GM18861 (cell line): ENCODE results near the gene FOXC2.

ENCODE experiments used
- ATAC-seq: cut with Tn5 transposase; IDR thresholded peaks from one replicate; pipeline ENCODE4 v1.9.1; 2021; ENCODE audit not compliant: unreplicated experiment

The FOXC2 gene

DNA sequence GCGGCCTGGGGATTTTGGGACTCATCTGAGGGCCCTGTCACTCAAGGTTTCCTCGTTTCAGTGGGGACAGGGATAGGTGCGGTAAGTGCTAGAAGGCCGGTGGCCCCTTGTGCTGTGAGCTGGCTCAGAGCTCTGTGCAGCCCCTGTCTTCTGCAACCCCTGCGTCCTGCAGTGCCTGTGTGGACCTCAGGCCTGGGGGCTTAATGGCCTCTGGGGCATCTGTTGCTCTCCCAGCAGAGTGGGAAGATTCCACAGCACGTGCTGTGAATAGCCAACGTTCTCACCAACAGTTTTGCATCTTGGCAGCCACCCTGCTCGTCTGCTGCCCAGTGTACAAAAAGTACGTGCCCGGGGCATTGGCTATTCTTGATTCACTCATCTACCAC is 4.9 kb downstream of the FOXC2 start:
- ATAC-seq, result no peak

DNA sequence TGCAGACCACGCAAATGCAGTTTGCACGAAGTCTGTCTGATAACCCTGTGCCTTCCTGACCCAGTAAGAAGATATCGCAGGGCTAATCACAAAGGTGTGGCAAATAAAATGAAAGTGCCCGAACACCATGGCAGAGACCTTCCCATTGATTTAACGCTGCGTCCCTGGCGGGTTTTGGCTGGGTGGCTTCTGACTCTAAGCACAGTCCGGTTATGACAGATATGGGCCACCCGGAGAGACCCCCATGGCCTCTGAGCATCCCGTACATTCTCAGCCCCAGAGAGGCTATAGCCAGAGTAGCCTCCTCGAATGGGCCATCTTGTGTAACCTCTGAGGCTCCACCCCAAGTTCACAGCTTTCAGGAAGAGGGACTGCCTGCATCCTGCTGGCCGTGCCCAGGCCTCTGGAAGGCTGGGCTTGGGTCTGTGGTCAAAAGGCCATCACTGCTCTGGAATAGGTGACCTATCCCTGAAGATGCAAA is 5.5 kb downstream of the FOXC2 start:
- ATAC-seq, result no peak

DNA sequence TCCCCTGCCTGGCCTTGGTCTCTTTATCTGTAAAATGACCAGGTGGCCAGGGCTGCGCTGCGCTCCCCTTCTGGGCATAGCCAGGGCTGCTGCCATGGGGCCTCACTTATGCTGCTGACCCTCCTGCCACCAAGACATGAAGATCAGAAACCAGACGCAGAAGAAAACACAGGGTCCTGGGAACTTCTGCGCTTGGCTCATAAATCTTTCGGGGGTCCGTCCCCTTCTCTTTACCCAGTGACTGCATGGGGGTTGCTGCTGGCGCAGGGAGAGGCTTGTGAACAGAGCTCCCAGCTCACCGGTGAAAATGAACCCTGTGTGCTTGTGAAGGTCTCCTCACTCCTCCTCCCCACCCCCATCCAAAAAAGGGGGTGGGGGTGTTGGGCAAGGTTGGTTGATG is 6.0 kb downstream of the FOXC2 start:
- no peak for ATAC-seq

DNA sequence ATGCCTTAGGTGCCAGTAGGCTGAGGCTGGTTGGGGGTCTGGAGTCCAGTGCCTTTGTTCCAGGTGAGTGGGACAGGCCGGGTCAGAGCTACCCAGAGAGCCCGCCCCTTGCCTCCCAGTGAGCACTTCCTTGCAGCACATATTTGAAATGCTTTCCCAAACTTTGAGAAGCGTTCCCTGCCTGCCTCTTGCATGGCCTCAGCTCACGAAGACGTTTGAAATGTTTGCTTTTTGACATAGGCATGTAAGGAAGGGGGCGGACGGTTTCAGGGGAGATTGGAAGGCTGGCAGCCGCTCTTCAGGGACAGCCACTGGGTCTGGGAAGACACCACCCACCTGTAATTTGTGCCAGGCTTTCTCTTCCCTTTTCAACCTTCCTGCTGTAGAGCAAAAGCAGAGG is 6.6 kb downstream of the FOXC2 start:
- no peak for ATAC-seq

DNA sequence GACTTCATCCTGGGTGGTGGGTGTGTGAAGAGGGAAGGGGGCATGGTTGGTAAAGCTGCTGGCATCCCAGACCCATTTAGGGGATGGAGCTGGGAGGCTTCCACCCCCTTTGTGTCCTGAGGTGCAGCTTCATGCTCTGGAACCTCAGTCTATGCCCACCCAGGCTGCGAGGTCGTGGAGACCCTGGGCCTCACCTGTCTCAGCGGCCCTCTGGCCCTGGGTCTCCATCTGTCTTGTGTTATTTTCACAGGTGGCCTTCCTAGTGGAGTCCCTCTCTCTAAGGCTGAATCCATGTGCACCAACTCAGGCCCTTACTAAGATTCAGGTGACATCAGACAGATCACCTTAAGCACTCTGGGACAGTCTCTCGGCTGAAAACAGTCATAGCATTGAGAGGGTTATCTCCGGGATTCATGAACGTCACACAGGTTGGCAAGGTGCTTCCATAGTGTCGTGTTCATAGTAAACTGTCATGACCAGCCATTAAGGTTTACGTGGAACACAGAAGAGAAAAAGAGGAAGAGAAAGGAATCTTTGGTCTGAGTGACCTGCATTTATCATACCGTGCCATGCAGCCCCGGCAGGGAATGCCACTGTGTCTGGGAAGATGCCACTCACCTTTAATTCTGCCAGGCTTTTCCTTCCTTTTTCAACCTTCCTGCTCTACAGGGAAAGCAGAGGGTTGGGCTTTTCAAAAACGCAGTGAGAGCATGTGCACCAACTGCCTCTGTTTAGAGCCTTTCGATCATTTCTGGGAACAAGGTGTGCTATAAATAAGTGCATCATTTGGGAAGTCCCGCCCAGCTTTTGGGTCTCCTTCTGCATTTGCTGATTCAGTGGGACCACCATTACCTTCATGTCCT is 7.2 kb downstream of the FOXC2 start:
- ATAC-seq, result no peak

DNA sequence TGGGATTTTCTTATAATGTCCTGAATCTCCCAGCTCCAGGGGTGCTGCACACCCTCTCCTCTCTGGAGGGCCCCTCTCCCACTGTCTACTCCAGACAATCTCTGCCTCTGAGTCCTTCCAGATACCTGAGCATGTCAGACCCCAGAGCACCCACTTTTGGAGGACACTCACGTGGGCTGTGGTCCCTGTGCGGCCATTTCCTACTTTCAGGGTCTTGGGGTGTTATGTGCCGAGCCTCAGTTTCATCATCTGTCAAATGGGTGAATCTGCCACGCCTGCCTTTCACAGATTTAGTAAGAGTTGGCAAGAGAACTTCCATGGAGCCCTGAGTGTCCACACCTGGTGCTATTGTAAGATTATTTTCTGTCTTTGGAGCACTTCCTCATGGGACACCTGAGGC is 8.0 kb downstream of the FOXC2 start:
- ATAC-seq, result no peak

DNA sequence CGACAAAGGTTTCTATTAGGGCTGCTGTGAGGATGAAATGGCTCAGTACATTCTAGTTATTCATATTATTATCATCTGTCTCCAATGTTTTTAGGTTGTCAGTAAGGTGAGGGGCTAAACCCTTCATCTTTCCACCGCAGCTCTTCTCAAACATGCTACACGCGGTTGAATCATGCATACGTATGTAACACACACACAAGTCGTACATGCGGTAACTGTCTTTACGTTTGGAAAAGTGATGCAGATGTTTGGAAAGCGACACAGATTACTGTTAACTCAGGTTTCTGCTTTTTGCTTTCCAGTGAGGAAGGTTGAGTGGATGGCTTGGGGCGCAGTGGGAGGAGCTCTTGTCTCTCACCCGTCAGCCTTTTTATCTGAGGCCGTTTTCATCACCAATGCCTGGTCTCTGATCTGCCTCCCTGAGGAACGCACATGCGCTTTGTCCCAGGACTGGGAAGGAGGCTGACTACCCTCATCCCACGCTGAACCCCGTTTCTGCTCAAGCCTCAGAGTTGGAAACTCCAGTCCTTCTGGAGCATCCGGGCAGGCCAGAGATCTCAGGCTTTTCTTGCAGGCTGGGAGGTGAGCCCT is 8.6 kb downstream of the FOXC2 start:
- no peak for ATAC-seq

DNA sequence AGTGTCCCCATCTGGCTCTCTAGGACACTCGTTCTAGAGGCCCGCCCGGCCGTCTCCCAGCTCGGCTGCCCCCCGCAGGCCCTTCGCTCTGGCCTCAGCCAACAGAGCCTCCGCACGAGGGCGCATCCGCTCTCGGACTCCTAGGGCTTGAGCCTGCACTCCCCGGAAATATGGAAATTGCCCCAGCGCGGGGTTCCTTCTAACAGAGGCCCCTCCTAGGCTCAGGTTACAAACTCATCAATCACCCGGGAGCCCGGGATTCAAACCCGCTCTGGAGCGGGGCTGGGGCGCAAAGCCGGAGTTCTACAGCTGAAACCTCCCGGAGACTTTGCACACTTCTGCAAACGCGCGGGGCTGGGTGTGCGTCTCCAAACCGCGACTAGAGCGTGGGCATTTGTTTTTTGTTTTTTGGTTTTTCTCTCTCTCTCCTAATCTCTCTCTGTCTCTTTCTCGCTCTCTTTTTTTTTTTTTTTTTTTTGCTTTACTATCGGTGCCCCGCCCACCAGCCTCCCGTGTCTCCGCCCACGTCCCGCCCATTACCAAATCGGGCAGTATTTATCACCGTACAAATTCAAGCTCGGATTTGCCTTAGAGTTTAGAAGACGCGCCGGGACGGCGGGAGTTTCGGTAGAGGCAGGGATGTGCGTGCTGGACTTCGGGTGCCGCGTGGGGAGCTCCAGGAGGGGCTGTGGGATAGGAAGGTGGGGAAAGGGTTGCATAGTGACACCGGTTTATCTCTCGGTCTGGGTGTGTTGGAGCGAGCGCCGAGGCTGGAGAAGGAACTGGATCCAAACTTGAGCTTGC is 9.3 kb downstream of the FOXC2 start:
- ATAC-seq, result no peak

DNA sequence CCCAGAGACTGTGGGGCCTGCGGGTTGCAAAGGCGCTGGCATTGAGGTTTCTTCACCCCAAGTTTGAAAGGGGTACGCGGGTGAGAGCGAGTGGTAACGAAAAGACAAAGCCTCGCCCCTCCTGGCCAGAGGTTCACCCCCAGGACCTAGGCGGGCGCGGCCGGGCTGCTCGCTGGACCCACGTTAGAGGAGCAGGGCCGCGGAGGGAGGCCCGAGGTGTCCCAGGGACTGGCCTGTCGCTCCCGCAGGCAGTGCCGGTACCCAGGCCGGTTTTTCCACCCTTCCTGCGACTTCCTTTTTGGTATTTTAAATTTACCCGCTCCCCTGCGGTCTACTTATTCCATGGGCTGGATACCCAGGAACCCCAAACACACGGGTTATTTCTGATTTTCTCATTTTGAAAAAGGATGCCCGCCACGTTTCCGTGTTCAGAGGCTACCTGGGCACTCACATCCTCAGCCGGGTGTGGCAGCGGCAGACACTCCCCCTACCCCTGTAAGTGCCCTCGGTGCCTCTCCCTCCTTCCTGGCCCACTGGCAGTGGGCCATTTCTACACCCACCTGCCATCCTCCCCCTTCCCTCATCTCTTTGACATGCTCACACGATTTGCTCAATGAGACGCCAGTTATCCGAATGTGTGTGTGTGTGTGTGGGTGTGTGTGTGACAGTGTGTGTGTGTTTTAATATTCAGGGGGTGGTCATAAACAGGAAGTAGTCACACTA is 10.1 kb downstream of the FOXC2 start:
- no peak for ATAC-seq

DNA sequence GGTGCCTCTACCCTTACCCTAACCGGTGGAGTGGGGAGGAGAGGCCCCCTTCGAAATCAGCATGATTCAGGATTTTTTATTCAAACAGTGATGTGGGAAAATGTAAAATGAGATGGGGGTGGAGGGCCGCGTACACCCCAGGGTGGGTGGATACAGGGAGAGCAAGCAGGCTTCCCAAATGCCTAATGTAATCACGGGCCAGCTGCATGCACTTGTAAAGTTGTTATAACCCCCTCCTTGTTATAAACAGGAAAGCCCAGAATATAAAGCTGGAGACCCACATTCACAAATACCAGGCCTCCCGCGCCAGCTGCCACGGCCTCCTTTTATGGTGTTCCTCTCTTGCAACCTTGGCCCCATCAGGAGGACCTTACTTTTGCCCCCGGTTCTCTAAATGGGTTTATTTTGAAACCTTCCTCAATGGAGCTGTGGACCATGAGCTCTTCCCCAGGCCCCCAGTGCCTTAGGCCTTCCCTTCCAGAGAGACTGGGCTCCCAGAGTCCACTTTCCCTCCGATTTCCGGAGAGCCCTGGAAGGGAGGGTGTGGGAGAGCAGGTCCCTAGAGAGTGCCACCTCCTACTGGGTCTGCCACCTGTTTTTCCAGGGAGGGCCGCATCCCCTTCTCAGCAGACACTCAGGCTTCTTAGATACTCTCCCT is 10.8 kb downstream of the FOXC2 start:
- no peak for ATAC-seq

DNA sequence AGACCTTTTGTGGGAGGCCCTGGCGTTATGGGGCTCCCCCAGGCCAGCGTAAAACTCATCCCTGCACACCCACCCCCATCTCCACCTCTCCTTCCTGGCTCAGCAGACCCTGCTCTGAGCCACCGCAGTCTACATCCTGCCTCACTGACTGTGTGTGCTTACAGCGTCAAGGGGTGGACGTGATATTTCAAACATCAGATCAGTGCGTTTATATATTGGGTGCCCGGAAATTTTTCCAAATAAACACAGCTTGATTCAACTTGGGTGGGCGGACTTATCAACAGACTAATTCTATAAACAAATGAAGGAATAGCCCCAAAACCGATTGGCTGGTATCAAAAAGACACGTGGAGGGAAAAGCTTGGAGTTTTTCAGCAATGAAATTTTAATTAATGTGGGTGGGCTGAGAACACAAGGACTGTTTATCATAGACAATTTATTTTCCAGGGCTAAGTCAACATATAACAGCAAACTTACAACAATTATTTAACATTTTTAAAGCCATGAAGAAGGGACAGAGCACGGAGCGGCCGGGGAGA is 11.5 kb downstream of the FOXC2 start, which contains the start of gene FOXL1:
Gene FOXL1, plus strand, starts transcription at position 489 of the 539 bp plus-strand sequence. CDS start 175 bp downstream, outside the sequence.
- no peak for ATAC-seq

DNA sequence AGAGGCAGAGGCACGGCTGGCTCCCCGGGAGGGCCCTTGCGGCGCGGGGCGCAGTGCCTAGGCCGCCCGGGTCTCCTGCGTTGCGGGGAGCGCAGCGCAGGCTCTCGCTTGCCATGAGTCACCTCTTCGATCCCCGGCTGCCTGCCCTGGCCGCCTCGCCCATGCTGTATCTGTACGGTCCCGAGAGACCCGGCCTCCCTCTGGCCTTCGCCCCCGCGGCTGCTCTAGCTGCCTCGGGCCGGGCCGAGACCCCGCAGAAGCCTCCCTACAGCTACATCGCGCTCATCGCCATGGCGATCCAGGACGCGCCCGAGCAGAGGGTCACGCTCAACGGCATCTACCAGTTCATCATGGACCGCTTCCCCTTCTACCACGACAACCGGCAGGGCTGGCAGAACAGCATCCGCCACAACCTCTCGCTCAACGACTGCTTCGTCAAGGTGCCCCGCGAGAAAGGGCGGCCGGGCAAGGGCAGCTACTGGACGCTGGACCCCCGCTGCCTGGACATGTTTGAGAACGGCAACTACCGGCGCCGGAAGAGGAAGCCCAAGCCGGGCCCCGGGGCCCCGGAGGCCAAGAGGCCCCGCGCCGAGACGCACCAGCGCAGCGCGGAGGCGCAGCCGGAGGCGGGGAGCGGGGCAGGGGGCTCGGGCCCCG is 12.1 kb downstream of the FOXC2 start:
- ATAC-seq, result no peak

DNA sequence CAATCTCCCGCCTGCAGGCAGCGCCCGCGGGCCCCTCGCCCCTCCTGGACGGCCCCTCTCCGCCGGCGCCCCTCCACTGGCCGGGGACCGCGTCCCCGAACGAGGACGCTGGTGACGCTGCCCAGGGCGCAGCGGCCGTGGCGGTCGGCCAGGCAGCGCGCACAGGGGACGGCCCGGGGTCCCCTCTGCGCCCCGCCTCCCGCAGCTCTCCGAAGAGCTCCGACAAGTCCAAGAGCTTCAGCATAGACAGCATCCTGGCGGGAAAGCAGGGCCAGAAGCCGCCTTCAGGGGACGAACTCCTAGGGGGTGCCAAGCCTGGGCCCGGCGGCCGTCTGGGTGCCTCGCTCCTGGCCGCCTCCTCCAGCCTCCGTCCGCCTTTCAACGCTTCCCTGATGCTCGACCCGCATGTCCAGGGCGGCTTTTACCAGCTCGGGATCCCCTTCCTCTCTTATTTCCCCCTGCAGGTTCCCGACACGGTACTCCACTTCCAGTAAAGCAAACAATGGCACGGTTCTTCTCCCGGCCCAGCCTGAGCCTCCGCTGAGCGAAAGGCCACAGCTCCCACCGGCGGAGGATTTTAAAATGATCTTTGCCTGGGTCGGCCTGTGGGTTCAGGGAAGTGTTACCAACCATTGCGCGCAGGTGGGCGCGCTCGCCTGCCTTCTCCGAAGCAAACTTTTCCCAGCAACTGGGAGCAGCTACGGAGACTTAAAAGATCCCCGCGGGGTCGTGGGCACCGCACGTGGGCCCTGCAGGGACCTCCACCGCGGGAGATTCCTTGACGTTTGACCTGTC is 12.8 kb downstream of the FOXC2 start:
- no peak for ATAC-seq

DNA sequence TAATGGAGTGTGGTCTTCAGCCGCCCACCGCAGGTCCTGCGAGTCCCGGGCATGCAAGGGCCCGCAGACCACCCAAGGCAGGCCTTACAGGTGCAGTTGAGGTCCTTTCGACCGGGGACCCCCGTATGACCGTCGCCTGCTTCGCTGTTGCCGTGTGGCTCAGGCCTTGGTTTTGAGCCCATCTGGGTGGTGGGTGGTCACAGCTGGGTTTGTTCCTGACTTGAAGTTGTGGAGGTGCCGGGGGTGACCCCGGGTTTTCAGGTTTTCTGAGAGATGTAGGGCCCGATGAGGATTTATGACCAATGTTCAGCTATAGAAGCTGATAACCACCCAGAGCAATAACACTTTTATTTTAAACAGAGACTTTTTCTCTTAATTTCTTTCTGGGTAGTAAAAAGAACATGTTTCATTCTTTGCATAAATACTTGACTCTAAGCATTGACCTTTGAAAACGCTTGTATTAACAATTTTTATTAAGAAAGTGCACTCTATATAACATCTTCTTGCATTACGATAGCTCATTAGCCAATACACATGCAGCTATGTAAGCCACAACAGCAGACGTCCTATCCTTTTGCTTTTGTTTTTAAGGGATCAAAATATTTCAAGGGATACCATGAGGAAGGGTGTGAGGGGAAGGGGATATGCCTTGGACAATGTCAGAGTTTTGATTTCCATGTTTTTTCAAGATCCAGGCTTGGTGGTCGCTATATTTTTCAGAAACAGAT is 13.6 kb downstream of the FOXC2 start:
- no peak for ATAC-seq

DNA sequence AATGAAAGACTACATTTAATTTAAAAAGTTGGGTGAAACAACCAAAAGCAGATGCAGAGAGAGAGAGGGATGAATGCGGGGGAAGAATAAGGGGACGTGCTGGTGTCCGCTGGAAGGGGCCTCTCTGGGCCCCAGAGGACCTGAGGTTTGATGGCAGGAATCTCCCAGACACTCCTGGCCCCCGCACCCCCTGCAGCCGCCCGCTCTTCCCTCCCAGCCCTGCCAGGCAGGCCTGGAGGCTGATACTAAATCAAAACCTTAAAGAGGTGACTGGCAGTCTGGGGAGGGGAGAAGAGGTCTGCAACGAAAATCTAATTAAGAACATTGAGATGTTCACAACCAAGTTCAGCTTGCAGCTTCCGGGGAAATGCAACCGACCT is 14.2 kb downstream of the FOXC2 start:
- ATAC-seq, result no peak

DNA sequence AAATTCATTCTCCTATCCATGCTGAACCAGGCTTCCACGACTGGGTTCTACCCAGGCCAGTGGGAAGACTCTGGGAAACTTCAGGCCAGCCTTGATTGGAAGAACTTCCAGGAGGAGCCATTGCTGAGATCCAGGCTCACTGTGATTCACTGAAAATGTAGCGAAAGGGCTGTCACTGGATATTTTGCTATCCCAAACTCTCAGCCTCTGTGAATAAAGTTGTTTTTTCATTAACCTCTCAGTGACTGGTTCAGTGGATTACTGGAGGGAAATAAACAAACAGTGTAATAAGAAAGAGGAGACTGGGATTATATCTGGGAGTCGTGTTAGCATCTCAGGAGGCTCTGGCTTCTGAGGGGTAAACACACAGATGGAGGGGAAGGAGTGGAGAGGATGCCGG is 14.8 kb downstream of the FOXC2 start:
- no peak for ATAC-seq

DNA sequence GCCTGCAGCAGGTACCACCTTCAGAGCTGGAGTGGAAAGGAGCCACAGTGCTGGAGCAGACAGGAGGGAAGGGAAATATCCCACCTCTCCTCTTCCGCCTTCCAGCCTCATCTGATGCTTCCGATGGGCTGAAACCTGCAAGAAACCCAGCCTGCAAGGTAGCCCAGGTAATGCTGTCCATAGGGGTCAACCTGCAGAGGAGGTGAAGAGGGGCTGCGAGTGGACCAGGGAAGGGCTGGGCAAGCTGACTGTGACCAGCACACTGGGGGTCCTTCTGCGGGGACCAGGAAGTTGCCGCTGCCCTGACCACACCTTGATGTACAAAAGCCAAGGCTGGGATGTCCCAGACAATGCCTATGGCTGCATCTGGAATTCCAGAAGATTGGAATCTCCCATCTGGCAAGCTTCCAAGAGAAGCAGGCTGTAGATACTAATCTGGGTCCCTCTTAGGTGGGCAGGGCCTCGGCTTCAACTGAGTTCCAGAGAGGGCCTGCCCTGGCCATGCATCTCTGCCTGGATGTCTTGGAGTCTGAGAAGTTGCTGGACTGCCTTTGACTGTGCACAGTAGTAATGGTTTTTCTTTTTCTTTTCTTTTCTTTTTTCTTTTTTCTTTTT is 17.5 kb downstream of the FOXC2 start:
- ATAC-seq, result no peak
